Large intestine (tissue), 3 donors: ENCODE measurements around the gene PHLDA2. TPM values are rescaled to one million over a fixed set of nuclear protein-coding genes. Genes with fewer than 3 reads are reported as not detected.

ENCODE experiments used
- DNase-seq, 2 donors: peaks; one replicate each; pipeline versions ENCODE4 v3.0.0 to v3.0.0-alpha.2; 2013
- H3K27ac ChIP-seq: one replicate; pipeline ENCODE4 v1.5.1; 2013; ENCODE audit warnings: low read length
- H3K27me3 ChIP-seq: 2 replicates; pipeline ENCODE4 v1.6.1; 2013; ENCODE audit warnings: low read length; ENCODE audit not compliant: control insufficient read depth, insufficient read depth
- H3K36me3 ChIP-seq: 2 replicates; pipeline ENCODE4 v1.6.1; 2013; ENCODE audit warnings: low read length; ENCODE audit not compliant: control insufficient read depth, insufficient read depth
- H3K4me1 ChIP-seq: one replicate; pipeline ENCODE4 v1.6.1; 2013; ENCODE audit warnings: low read length; ENCODE audit not compliant: control insufficient read depth, insufficient read depth
- H3K4me3 ChIP-seq: one replicate; pipeline ENCODE4 v1.5.1; 2013; ENCODE audit warnings: low read length
- H3K9me3 ChIP-seq: one replicate; pipeline ENCODE4 v1.6.1; 2013; ENCODE audit warnings: mild to moderate bottlenecking, low read depth, low read length, moderate library complexity; ENCODE audit not compliant: control insufficient read depth
- WGBS: methylation state at CpG from one replicate; pipeline ENCODE4 v1.1.5; 2013; ENCODE audit warnings: low lambda C conversion rate; ENCODE audit not compliant: insufficient coverage; 5-methylcytosine and 5-hydroxymethylcytosine counted together
- polyA plus RNA-seq: library from polyadenylated mRNA; unstranded; fragments of 120-200 nt; gene quantifications from one replicate; pipeline ENCODE4 v1.2.1, GENCODE V29; 2013

Gene PHLDA2
- polyA plus RNA-seq, 1 donor, result 7.3 TPM

DNA sequence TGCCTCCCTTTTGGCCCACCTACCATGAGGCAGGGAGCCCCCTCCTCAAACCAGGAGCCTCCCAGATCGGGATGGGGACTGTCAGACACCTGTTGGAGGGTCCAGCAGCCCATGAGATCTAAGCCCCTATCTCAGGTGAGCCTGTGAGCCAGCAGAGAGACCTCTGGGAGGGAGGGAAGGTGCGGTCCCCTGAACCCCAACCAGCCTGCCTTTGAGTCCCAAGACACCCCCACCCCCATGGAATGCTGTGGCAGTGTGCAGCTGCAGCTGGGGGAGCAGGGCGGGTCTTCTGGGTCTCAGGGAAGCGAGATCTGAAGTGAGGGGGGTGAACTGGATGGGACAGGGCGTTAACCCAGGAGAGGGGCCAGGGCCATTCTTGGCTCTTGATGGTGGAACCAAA lies 42.3 kb downstream of the PHLDA2 start:
- DNase-seq, result no peak
- H3K4me3 ChIP-seq, result no peak overlapping the region
- H3K36me3 ChIP-seq, result peaks cover 8% of the 10 kb centered on the region
- H3K27ac ChIP-seq, result no peak overlapping the region
- WGBS, result no CpG with 5 or more reads among the region's 5 CpGs
- peaks cover 48% of the 10 kb centered on the region for H3K4me1 ChIP-seq
- peaks cover 23% of the 10 kb centered on the region for H3K9me3 ChIP-seq
- H3K27me3 ChIP-seq, result no peaks in the 10 kb centered on the region

GRCh38 chr11:2886191-2886894 lies 42.9 kb downstream of the PHLDA2 start:
- peaks cover 8% of the 10 kb centered on the region for H3K36me3 ChIP-seq
- DNase-seq, result peak in 1 of 2 donors; percentile 65
- H3K27ac ChIP-seq, result peak overlapping the region; percentile 60
- peak overlapping the region; percentile 30 for H3K4me3 ChIP-seq
- H3K4me1 ChIP-seq, result peaks cover 42% of the 10 kb centered on the region
- peaks cover 23% of the 10 kb centered on the region for H3K9me3 ChIP-seq
- no CpG with 5 or more reads among the region's 49 CpGs for WGBS
- no peaks in the 10 kb centered on the region for H3K27me3 ChIP-seq

- peaks cover 36% of the 10 kb centered on the region for H3K4me1 ChIP-seq
- peak within 1 kb of the TSS; percentile 91 for H3K4me3 ChIP-seq
These were observed 43.5 kb downstream of the PHLDA2 start, which contains the start of gene CDKN1C for GRCh38 chr11:2885678-2886081. Gene CDKN1C (minus strand): TSS chr11:2885775. CDS start chr11:2885456, 319 bp downstream.

DNA sequence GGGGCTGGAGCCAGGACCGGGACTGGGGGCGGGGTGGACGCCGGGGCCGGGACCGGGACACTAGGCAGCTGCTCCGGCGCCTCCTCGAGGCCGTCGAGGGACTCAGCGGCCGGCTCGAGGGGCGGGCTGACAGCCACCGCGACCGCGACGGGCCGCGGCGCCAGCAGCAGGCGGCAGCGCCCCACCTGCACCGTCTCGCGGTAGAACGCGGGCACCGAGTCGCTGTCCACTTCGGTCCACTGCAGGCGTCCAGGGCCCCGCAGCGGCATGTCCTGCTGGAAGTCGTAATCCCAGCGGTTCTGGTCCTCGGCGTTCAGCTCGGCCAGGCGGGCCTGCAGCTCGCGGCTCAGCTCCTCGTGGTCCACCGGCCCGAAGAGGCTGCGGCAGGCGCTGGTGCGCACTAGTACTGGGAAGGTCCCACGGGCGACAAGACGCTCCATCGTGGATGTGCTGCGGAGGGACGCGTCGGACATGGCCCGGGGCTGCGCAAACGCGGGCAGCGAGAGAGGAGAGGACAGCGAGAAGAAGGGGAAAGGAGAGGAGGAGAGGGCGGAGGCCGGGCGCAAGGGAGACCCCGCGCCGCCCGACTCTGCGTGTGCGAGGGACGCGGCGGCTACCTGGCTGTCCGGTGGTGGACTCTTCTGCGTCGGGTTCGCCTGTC lies 44.1 kb downstream of the PHLDA2 start:
- H3K36me3 ChIP-seq, result peaks cover 11% of the 10 kb centered on the region
- peak overlapping the region; percentile 89 for H3K27ac ChIP-seq
- DNase-seq, result peak in 1 of 2 donors; percentile 79
- WGBS, result no CpG with 5 or more reads among the region's 80 CpGs
- peaks cover 32% of the 10 kb centered on the region for H3K4me1 ChIP-seq
- no peaks in the 10 kb centered on the region for H3K27me3 ChIP-seq
- H3K9me3 ChIP-seq, result peaks cover 23% of the 10 kb centered on the region
- H3K4me3 ChIP-seq, result peak overlapping the region; percentile 91

More at GRCh38 chr11:2885678-2886081, 43.5 kb downstream of the PHLDA2 start, which contains the start of gene CDKN1C:
- DNase-seq, result peak; percentile 88 to 96
- Histone ChIP-seq H3K27me3 (no peaks in the 10 kb centered on the region), H3K27ac (peak within 1 kb of the TSS; percentile 89), H3K36me3 (peaks cover 11% of the 10 kb centered on the region), H3K9me3 (peaks cover 23% of the 10 kb centered on the region)
- WGBS, result no CpG with 5 or more reads among the region's 61 CpGs

- Histone ChIP-seq H3K27ac (peak overlapping the region; percentile 84), H3K36me3 (peaks cover 11% of the 10 kb centered on the region), H3K4me3 (peak overlapping the region; percentile 81), H3K9me3 (peaks cover 24% of the 10 kb centered on the region), H3K4me1 (peaks cover 24% of the 10 kb centered on the region), H3K27me3 (no peaks in the 10 kb centered on the region)
- no CpG with 5 or more reads among the region's 119 CpGs for WGBS
- DNase-seq, result peak in 1 of 2 donors; percentile 70
These were observed 45.0 kb downstream of the PHLDA2 start for GRCh38 chr11:2883979-2884815.

- no peaks in the 10 kb centered on the region for H3K27me3 ChIP-seq
- peak overlapping the region; percentile 84 for H3K27ac ChIP-seq
- peaks cover 14% of the 10 kb centered on the region for H3K36me3 ChIP-seq
- H3K4me3 ChIP-seq, result peak overlapping the region; percentile 81
- WGBS, result no CpG with 5 or more reads among the region's 24 CpGs
- H3K9me3 ChIP-seq, result peaks cover 27% of the 10 kb centered on the region
- peak in 1 of 2 donors; percentile 40 for DNase-seq
- H3K4me1 ChIP-seq, result peaks cover 24% of the 10 kb centered on the region
These were observed 45.6 kb downstream of the PHLDA2 start for GRCh38 chr11:2883640-2883978.

- Histone ChIP-seq H3K4me3 (peak overlapping the region; percentile 81), H3K27me3 (no peaks in the 10 kb centered on the region), H3K27ac (peak overlapping the region; percentile 84), H3K4me1 (peaks cover 18% of the 10 kb centered on the region), H3K9me3 (peaks cover 22% of the 10 kb centered on the region), H3K36me3 (peaks cover 14% of the 10 kb centered on the region)
- no peak for DNase-seq
- WGBS, result no CpG with 5 or more reads among the region's 11 CpGs
These were observed 46.7 kb downstream of the PHLDA2 start for GRCh38 chr11:2882396-2883110.

- Histone ChIP-seq H3K27me3 (no peaks in the 10 kb centered on the region), H3K36me3 (peaks cover 14% of the 10 kb centered on the region), H3K9me3 (peaks cover 23% of the 10 kb centered on the region), H3K4me1 (peaks cover 14% of the 10 kb centered on the region), H3K4me3 (no peak overlapping the region), H3K27ac (peak overlapping the region; percentile 84)
- 60% methylated on average over 1 of the region's 12 CpGs for WGBS
- DNase-seq, result no peak
These were observed 47.2 kb downstream of the PHLDA2 start for GRCh38 chr11:2881981-2882375.

DNA sequence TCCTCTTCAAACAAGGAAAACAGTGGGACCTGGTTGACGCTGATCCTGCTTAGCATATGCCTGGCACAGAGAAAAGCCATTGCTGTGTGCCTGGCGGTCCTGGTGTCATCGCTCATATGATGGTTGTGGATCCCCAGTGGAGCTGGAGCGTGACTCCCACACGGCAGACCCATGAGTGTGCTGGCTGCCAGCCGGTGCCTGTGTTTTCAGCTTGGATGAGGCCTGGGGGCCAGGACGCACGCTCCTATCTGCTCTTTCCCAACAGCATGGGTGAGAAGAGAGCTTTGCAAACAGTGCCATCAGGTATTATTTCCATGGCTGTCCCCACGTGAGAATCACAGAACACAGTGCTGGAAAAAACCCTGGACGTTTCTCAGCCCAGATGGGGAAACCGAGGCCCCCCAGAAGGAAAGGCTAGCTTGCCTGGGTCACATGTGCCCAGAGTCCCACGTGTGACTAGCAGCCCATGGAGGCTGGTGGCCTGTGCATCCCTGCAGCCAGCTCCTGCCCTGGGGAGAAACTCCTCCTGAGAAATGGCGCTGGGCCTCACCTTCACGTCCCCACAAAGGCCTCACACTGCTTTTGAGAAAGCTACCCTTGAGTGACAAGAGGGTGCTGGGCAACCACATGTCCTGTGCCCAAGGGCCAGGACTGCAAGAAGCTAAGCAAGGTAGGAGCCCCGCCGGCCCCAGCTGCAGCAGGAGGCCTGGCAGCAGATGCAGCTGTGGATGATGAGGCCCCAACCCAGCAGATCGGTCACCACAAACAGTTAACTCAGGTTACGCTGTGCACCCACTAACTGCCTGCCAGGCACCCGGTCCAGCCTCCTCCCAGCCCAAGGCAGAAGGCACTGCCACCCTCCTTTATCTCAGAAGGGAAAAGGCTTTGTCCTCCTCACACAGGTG lies 47.9 kb downstream of the PHLDA2 start:
- Histone ChIP-seq H3K36me3 (peaks cover 14% of the 10 kb centered on the region), H3K27ac (peak overlapping the region; percentile 84), H3K27me3 (no peaks in the 10 kb centered on the region), H3K4me3 (no peak overlapping the region), H3K4me1 (peaks cover 7% of the 10 kb centered on the region), H3K9me3 (peaks cover 21% of the 10 kb centered on the region)
- no CpG with 5 or more reads among the region's 19 CpGs for WGBS
- no peak for DNase-seq
